Loucy (cell line): ENCODE data around the gene CHIC1.

ENCODE experiments used
- H2AFZ ChIP-seq: fragments of 200-600 bp; sonication (generic); 2 replicates; pipeline ENCODE4 v1.6.0; 2016; ENCODE audit warnings: antibody characterized with exemption, mild to moderate bottlenecking, low read length, moderate library complexity
- H3F3A ChIP-seq: fragments of 200-600 bp; 2 replicates; pipeline ENCODE4 v1.6.0; 2016; ENCODE audit warnings: antibody characterized with exemption, low read depth, mild to moderate bottlenecking
- H3K27me3 ChIP-seq: fragments of 200-600 bp; sonication (generic); 2 replicates; pipeline ENCODE4 v1.6.1; 2014; ENCODE audit warnings: low read length, mild to moderate bottlenecking; ENCODE audit not compliant: insufficient read depth, poor library complexity, severe bottlenecking
- H3K36me3 ChIP-seq: fragments of 200-600 bp; sonication (generic); 2 replicates; pipeline ENCODE4 v1.6.1; 2016; ENCODE audit warnings: low read length; ENCODE audit not compliant: insufficient read depth
- H3K4me1 ChIP-seq: fragments of 200-600 bp; sonication (generic); 2 replicates; pipeline ENCODE4 v1.5.1; 2014; ENCODE audit warnings: low read length, mild to moderate bottlenecking; ENCODE audit not compliant: insufficient read depth, poor library complexity, severe bottlenecking
- H3K4me2 ChIP-seq: fragments of 200-600 bp; sonication (generic); 2 replicates; pipeline ENCODE4 v1.6.0; 2014; ENCODE audit warnings: antibody characterized with exemption, low read length, low read depth, mild to moderate bottlenecking; ENCODE audit not compliant: poor library complexity, severe bottlenecking
- H3K4me3 ChIP-seq: fragments of 200-600 bp; sonication (generic); 2 replicates; pipeline ENCODE4 v1.5.1; 2014; ENCODE audit warnings: low read length, mild to moderate bottlenecking, mixed read lengths; ENCODE audit not compliant: poor library complexity, severe bottlenecking
- H3K79me2 ChIP-seq: fragments of 200-600 bp; sonication (generic); 2 replicates; pipeline ENCODE4 v1.6.1; 2014; ENCODE audit warnings: low read length; ENCODE audit not compliant: insufficient read depth
- H3K9ac ChIP-seq: fragments of 200-600 bp; sonication (generic); 2 replicates; pipeline ENCODE4 v1.6.0; 2014; ENCODE audit warnings: mild to moderate bottlenecking, low read depth, low read length, moderate library complexity; ENCODE audit not compliant: poor library complexity, severe bottlenecking
- H3K9me2 ChIP-seq: fragments of 200-600 bp; sonication (generic); replicated peaks from 2 replicates; pipeline ENCODE4 v1.6.1; 2016; ENCODE audit warnings: low read depth, low read length, mixed read lengths
- H3K9me3 ChIP-seq: fragments of 200-600 bp; sonication (generic); 2 replicates; pipeline ENCODE4 v1.6.1; 2014; ENCODE audit warnings: mild to moderate bottlenecking, antibody characterized with exemption, low read length, low read depth; ENCODE audit not compliant: insufficient read depth
- H4K20me1 ChIP-seq: fragments of 200-600 bp; sonication (generic); 2 replicates; pipeline ENCODE4 v1.6.0; 2014; ENCODE audit warnings: antibody characterized with exemption, low read length, mild to moderate bottlenecking; ENCODE audit not compliant: insufficient read depth, poor library complexity, severe bottlenecking
- EZH2phosphoT487 ChIP-seq: fragments of 200-600 bp; IDR thresholded peaks from 2 replicates; pipeline ENCODE4 v1.6.1; 2018; ENCODE audit warnings: antibody characterized with exemption, mild to moderate bottlenecking, moderate library complexity, borderline replicate concordance
- TF ChIP-seq, protein P1 (sequence below): fragments of 200-600 bp; sonication (generic); conservative IDR thresholded peaks from 2 replicates; pipeline ENCODE4 v1.5.1; 2014; ENCODE audit warnings: mild to moderate bottlenecking, antibody characterized with exemption, low read length

Gene CHIC1

DNA sequence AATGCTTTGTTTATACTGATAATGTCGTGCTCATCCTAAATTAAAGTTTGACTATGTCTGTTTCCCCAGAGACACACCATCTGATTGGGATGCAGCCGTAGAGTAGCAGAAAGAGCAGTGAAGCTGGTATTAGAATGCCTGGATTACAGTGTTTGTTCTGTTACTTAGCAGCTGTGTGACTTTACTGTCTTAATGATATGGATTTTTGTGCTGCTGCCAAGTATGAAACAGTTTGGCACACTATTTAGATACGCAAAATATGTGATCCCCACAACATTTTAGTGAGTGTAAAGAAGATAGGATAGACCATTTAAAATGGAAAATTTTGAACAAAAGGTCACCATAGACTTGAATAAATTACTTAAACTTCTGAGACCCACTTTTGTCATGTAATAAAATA lies 1.2 kb upstream of the CHIC1 start:
- H3K79me2 ChIP-seq: peaks cover 3% of the 10 kb centered on the region; the same call in 1 of the 2 replicates
- H2AFZ ChIP-seq: no peak overlapping the region
- TF ChIP-seq, protein P1, sequence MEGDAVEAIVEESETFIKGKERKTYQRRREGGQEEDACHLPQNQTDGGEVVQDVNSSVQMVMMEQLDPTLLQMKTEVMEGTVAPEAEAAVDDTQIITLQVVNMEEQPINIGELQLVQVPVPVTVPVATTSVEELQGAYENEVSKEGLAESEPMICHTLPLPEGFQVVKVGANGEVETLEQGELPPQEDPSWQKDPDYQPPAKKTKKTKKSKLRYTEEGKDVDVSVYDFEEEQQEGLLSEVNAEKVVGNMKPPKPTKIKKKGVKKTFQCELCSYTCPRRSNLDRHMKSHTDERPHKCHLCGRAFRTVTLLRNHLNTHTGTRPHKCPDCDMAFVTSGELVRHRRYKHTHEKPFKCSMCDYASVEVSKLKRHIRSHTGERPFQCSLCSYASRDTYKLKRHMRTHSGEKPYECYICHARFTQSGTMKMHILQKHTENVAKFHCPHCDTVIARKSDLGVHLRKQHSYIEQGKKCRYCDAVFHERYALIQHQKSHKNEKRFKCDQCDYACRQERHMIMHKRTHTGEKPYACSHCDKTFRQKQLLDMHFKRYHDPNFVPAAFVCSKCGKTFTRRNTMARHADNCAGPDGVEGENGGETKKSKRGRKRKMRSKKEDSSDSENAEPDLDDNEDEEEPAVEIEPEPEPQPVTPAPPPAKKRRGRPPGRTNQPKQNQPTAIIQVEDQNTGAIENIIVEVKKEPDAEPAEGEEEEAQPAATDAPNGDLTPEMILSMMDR: no peak
- no peak for TF ChIP-seq EZH2phosphoT487
- no peaks in the 10 kb centered on the region for H4K20me1 ChIP-seq
- peak overlapping the region; percentile 97 for H3K4me3 ChIP-seq
- no peaks in the 10 kb centered on the region for H3K36me3 ChIP-seq
- H3K9me3 ChIP-seq: no peaks in the 10 kb centered on the region
- no peak overlapping the region for H3K9ac ChIP-seq
- H3K4me2 ChIP-seq: peak overlapping the region; percentile 87
- no peaks in the 10 kb centered on the region for H3K27me3 ChIP-seq
- H3K9me2 ChIP-seq: no peaks in the 10 kb centered on the region
- H3F3A ChIP-seq: no peaks in the 10 kb centered on the region
- peaks cover 6% of the 10 kb centered on the region for H3K4me1 ChIP-seq

DNA sequence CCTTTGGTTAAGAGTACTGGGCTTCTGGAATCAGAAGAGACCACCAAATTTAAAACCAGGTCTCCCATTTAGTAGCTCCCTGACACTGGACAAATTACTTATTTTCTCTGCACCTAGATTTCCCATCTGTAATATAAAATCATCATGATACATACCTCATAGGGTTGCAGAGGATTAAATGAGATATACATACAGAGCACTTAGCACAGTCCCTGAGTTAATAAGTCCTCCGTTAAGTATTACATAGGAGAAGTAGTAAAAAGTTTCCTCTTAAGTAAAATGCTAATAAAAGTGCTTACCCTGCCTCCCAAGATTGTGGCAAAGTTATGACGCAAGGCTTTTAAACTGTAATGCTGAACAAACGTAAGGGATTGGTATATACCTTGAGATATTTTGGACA lies 539 bp upstream of the CHIC1 start:
- Histone ChIP-seq H4K20me1 (no peaks in the 10 kb centered on the region), H3K79me2 (peaks cover 3% of the 10 kb centered on the region; the same call in 1 of the 2 replicates), H3K36me3 (no peaks in the 10 kb centered on the region), H3K4me3 (peak overlapping the region; percentile 97), H3F3A (no peaks in the 10 kb centered on the region), H2AFZ (peak overlapping the region; percentile 93), H3K9me2 (no peaks in the 10 kb centered on the region), H3K4me1 (peaks cover 6% of the 10 kb centered on the region), H3K27me3 (no peaks in the 10 kb centered on the region), H3K4me2 (peak overlapping the region; percentile 87), H3K9ac (peak overlapping the region; percentile 84), H3K9me3 (no peaks in the 10 kb centered on the region)
- TF ChIP-seq, protein P1: no peak
- TF ChIP-seq EZH2phosphoT487: no peak

DNA sequence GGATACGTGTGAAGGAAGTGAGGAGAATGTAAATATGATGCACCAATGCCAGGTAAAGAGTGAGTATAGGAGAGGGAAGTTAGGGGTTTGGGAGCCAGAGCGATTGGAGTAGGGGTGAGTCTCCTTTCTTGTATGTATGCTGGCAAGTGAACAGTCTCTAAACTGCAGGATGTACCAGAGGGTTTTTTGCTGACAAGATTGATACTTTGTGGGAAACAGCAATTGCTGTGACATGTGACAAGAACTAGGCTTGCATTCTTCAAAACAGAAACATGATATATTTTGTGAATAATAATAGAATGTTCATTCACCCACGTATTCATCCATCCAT lies 706 bp downstream of the CHIC1 start:
- Histone ChIP-seq H3K4me2 (peak overlapping the region; percentile 85), H3K9ac (peak overlapping the region; percentile 84), H3K79me2 (peaks cover 3% of the 10 kb centered on the region; the same call in 1 of the 2 replicates), H4K20me1 (no peaks in the 10 kb centered on the region), H3K36me3 (no peaks in the 10 kb centered on the region), H3K27me3 (no peaks in the 10 kb centered on the region), H3K9me3 (no peaks in the 10 kb centered on the region), H2AFZ (peak overlapping the region; percentile 96), H3K4me1 (peaks cover 6% of the 10 kb centered on the region), H3K9me2 (no peaks in the 10 kb centered on the region), H3K4me3 (peak overlapping the region; percentile 97), H3F3A (no peaks in the 10 kb centered on the region)
- TF ChIP-seq, protein P1: no peak
- TF ChIP-seq EZH2phosphoT487: no peak
